Erythroblast (primary cell): Measurements from ENCODE around the gene NCBP3.

Experiments
- GATA1 ChIP-seq: IDR thresholded peaks from 2 replicates; pipeline ENCODE4 v1.6.1; 2011; ENCODE audit warnings: low read depth, mild to moderate bottlenecking, control low read depth, low read length, moderate library complexity
- POLR2A ChIP-seq: IDR thresholded peaks from 2 replicates; pipeline ENCODE4 v1.6.1; 2011; ENCODE audit warnings: mild to moderate bottlenecking, low read length

GRCh38 chr17:3887804-3888203 is 41.8 kb upstream of the NCBP3 start:
- TF ChIP-seq POLR2A (no peak), GATA1 (no peak)
